A549 treated with AZD9567 at 1 μM for 4 hours (cell line): Measurements from ENCODE around the gene NTMT2. TPM values are rescaled to one million over a fixed set of nuclear protein-coding genes. Genes with fewer than 3 reads are reported as not detected.

Source experiments
- total RNA-seq: library from RNA; stranded (reverse); fragments of 200-300 nt; extraction: Qiagen RNA extraction; gene quantifications from 5 replicates; pipeline ENCODE4 v1.2.3, GENCODE V29; 2022; ENCODE audit not compliant: insufficient read depth

NTMT2 gene
- total RNA-seq = not detected in 5 replicates

DNA sequence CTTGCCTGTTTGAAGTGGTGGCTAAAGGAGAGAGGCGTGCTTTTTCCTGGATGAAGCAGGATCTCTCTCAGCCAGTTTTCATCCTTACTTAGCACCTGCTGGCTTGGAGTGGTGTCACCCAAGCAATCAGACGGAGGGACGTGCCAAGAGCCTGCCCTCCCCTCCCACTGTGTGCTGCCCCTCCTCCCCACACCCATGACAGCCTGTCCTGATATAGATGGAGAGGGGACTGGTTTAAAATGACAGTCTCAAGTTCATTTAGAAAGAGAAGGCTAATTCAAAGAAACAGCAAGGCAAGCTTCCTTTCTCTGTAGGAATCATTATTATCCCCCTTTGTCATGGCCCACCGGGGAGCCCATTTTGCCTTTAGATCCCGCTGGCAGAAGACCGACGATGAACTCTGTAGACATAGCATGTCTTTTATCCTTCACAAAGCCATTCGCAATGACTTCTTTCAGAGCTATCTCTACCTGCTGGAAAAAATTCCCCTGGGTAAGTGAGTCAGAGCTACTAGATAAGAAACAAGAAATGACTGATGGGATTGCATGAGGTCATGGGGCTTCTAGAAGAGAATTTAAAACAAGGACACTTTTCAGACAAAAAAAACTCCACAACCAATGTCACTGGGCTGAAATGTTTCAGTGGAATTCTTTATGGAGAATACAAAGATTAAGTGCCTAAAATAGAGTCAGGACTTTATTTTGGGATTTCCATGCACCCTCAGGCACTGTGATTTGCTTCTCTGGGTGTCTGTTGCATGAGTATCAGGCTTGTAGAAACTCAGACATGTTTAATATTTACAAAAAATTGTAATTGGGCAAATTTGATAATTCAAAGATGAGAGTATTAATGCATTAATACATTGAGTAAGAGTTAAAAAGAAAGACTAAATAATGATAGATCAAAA lies at the start of gene NTMT2:
Gene NTMT2 (plus strand): TSS at position 190 of the 907 bp plus-strand sequence. CDS start 149 bp downstream, at position 339.

Other genes with a start within 250 kb of the NTMT2 start
- gene KIFAP3, start 71.3 kb upstream of the NTMT2 start, total RNA-seq = 11.1 to 14.9 TPM (median 12.6 TPM) in 5 replicates